Panc1 (cell line): ENCODE results near the gene EVA1C. TPM values are rescaled to one million over a fixed set of nuclear protein-coding genes. Genes with fewer than 3 reads are reported as not detected.
"Not testable (repeated sequence)": the region's sequence is repeated elsewhere in the genome, so short reads cannot be mapped to it uniquely, and the experiment has no call there.

Experiments used
- ATAC-seq: fragments of 200-7000 bp; cut with Tn5 transposase; 2 replicates; pipeline ENCODE4 v1.9.1; 2020; ENCODE audit warnings: mild to moderate bottlenecking, moderate library complexity
- BruUV-seq: library from RNA; stranded (reverse); fragments of 400-500 nt; replicated peaks from 2 replicates; lab custom pipeline; 2021; lab: Mats Ljungman, UMichigan
- CTCF ChIA-PET: fragments of 300-600 bp; sonication (Branson Sonifier 250); formaldehyde crosslinking; loops from one replicate; lab custom pipeline; 2022; ENCODE audit warnings: antibody characterized with exemption; lab: Charles Lee
- POLR2A ChIA-PET: fragments of 300-600 bp; sonication (Branson Sonifier 250); formaldehyde crosslinking; loops from one replicate; lab custom pipeline; 2022; ENCODE audit warnings: antibody characterized with exemption; lab: Charles Lee
- DNase-seq: peaks from one replicate; pipeline ENCODE4 v3.0.0-alpha.2; 2010; ENCODE audit warnings: low read depth, low spot score
- H3K27ac ChIP-seq: 2 replicates; pipeline ENCODE4 v1.5.1; 2011; ENCODE audit warnings: mild to moderate bottlenecking, low read length, inconsistent platforms
- H3K27me3 ChIP-seq: fragments of 200-500 bp; sonication (Bioruptor generic); 2 replicates; pipeline ENCODE4 v1.6.0; 2014; ENCODE audit warnings: low read length, inconsistent platforms; ENCODE audit not compliant: control insufficient read depth, insufficient read depth
- H3K36me3 ChIP-seq: fragments of 200-500 bp; sonication (Bioruptor generic); 2 replicates; pipeline ENCODE4 v1.5.1; 2014; ENCODE audit warnings: inconsistent platforms, mild to moderate bottlenecking, low read length, moderate library complexity; ENCODE audit not compliant: control insufficient read depth, insufficient read depth
- H3K4me1 ChIP-seq: 2 replicates; pipeline ENCODE4 v1.5.1; 2011; ENCODE audit warnings: inconsistent platforms, mild to moderate bottlenecking, low read length, moderate library complexity; ENCODE audit not compliant: control insufficient read depth, insufficient read depth
- H3K4me3 ChIP-seq, 2 experiments: 2 replicates each; pipeline ENCODE4 v1.5.1; 2011 to 2012; ENCODE audit warnings: low read depth in 2 of 2, low read length in 2 of 2, mild to moderate bottlenecking in 2 of 2, inconsistent platforms in 1 of 2, moderate library complexity in 1 of 2
- H3K9me3 ChIP-seq: fragments of 200-500 bp; sonication (Bioruptor generic); 2 replicates; pipeline ENCODE4 v1.5.1; 2014; ENCODE audit warnings: low read depth, mild to moderate bottlenecking, inconsistent platforms, low read length, moderate library complexity; ENCODE audit not compliant: control insufficient read depth, insufficient read depth
- POLR2AphosphoS5 ChIP-seq: IDR thresholded peaks from 2 replicates; pipeline ENCODE4 v1.6.1; 2012; ENCODE audit warnings: mild to moderate bottlenecking, low read depth, low read length, moderate library complexity
- SIN3A ChIP-seq: IDR thresholded peaks from 2 replicates; pipeline ENCODE4 v1.6.1; 2012; ENCODE audit warnings: low read depth, mild to moderate bottlenecking, low read length, moderate library complexity, borderline replicate concordance; ENCODE audit not compliant: insufficient read depth
- TCF7L2 ChIP-seq: IDR thresholded peaks from 2 replicates; pipeline ENCODE4 v1.6.1; 2011; ENCODE audit warnings: mild to moderate bottlenecking, low read depth, low read length, inconsistent platforms
- in situ Hi-C: cut with HindIII; loops from 2 replicates; pipeline ENCODE4 v1.10.0; 2016; ENCODE audit warnings: low sequenced_read_pairs, low pct_unique_long_range_greater_than_20kb
- intact Hi-C: fragments of 100-400 bp; cut with micrococcal nuclease; formaldehyde crosslinking; loops from one replicate; pipeline ENCODE4 v1.10.0; 2022; ENCODE audit not compliant: unreplicated experiment
- total RNA-seq: library from RNA; stranded (reverse); gene quantifications from one replicate; pipeline ENCODE4 v1.2.1, GENCODE V29; 2021; ENCODE audit not compliant: unreplicated experiment
- TF ChIP-seq, protein P1 (sequence below), 2 experiments: IDR thresholded peaks; 2 replicates each; pipeline ENCODE4 v1.6.1; 2011 to 2012; ENCODE audit warnings: low read depth in 2 of 2, control low read depth in 1 of 2, low read length in 1 of 2, mild to moderate bottlenecking in 1 of 2, moderate library complexity in 1 of 2; ENCODE audit not compliant: insufficient read depth in 1 of 2
- TF ChIP-seq, protein P2 (sequence below): fragments of 450-650 bp; IDR thresholded peaks from 2 replicates; pipeline ENCODE4 v1.5.1; 2017; ENCODE audit warnings: mild to moderate bottlenecking

EVA1C gene
- total RNA-seq, 1 experiment from 2014 or later, result 2.8 TPM

DNA sequence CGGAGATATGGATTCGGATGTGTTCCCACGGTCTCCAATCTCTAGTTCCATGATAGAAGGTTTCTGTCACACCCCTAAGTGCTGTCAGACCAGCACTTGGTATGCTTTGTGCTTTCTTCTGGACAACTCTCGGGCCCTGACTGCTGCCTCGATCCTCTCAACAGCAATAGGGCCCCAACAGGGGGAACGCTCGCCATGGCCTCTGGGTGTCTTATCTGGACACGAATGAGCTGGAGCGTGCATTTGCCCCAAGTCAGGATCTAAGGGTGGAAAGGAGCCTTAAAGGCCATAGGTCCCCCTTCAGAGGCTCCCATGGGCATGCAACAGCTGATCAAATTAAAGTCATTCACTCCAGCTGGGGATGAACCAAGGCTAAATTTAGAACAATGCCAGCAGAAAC is 96.1 kb downstream of the EVA1C start:
- CTCF ChIA-PET, result no interaction called here
- Histone ChIP-seq H3K27me3 (no peaks in the 10 kb centered on the region), H3K4me1 (no peaks in the 10 kb centered on the region), H3K27ac (no peak overlapping the region), H3K4me3 (no peak overlapping the region), H3K36me3 (no peaks in the 10 kb centered on the region), H3K9me3 (no peaks in the 10 kb centered on the region)
- in situ Hi-C loops (no loop called here), intact Hi-C loops (no loop called here)
- POLR2A ChIA-PET, result no interaction called here
- TF ChIP-seq TCF7L2 (no peak), SIN3A (no peak), POLR2AphosphoS5 (no peak)
- TF ChIP-seq, protein P1, sequence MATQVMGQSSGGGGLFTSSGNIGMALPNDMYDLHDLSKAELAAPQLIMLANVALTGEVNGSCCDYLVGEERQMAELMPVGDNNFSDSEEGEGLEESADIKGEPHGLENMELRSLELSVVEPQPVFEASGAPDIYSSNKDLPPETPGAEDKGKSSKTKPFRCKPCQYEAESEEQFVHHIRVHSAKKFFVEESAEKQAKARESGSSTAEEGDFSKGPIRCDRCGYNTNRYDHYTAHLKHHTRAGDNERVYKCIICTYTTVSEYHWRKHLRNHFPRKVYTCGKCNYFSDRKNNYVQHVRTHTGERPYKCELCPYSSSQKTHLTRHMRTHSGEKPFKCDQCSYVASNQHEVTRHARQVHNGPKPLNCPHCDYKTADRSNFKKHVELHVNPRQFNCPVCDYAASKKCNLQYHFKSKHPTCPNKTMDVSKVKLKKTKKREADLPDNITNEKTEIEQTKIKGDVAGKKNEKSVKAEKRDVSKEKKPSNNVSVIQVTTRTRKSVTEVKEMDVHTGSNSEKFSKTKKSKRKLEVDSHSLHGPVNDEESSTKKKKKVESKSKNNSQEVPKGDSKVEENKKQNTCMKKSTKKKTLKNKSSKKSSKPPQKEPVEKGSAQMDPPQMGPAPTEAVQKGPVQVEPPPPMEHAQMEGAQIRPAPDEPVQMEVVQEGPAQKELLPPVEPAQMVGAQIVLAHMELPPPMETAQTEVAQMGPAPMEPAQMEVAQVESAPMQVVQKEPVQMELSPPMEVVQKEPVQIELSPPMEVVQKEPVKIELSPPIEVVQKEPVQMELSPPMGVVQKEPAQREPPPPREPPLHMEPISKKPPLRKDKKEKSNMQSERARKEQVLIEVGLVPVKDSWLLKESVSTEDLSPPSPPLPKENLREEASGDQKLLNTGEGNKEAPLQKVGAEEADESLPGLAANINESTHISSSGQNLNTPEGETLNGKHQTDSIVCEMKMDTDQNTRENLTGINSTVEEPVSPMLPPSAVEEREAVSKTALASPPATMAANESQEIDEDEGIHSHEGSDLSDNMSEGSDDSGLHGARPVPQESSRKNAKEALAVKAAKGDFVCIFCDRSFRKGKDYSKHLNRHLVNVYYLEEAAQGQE (IDR thresholded peaks at IDR 0.05; ENCODE audit: insufficient read depth in 1 of 2, low read depth in 2 of 2, low read length in 1 of 2), result no peak
- TF ChIP-seq, protein P2, sequence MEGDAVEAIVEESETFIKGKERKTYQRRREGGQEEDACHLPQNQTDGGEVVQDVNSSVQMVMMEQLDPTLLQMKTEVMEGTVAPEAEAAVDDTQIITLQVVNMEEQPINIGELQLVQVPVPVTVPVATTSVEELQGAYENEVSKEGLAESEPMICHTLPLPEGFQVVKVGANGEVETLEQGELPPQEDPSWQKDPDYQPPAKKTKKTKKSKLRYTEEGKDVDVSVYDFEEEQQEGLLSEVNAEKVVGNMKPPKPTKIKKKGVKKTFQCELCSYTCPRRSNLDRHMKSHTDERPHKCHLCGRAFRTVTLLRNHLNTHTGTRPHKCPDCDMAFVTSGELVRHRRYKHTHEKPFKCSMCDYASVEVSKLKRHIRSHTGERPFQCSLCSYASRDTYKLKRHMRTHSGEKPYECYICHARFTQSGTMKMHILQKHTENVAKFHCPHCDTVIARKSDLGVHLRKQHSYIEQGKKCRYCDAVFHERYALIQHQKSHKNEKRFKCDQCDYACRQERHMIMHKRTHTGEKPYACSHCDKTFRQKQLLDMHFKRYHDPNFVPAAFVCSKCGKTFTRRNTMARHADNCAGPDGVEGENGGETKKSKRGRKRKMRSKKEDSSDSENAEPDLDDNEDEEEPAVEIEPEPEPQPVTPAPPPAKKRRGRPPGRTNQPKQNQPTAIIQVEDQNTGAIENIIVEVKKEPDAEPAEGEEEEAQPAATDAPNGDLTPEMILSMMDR, result no peak
- BruUV-seq, result no TSS peak
- DNase-seq, result no peak
- no peak for ATAC-seq

DNA sequence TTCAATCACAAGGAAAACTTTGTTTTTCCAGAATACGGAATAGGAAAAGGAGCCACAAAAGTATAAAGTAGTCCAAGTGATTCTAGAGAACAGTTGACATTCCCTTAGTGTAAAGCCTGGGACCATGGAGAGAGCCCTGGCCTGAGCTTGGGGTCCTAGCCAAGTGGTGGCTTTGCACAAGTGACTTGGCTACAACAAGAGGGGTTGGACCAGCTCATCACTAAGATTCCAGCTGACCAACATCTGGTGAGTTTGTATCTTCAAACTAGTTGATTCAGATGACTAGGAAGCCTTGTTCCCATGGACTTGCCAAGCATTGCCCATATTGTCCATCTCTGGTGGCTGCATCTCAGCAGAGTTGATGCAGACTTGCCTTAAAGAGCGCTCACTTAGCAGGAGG is 96.5 kb downstream of the EVA1C start:
- in situ Hi-C loops, BruUV-seq, CTCF ChIA-PET, POLR2A ChIA-PET, H3K4me1 ChIP-seq, H3K27ac ChIP-seq, ATAC-seq, H3K4me3 ChIP-seq, H3K36me3 ChIP-seq, H3K27me3 ChIP-seq, DNase-seq, intact Hi-C loops, H3K9me3 ChIP-seq: not testable (repeated sequence)

DNA sequence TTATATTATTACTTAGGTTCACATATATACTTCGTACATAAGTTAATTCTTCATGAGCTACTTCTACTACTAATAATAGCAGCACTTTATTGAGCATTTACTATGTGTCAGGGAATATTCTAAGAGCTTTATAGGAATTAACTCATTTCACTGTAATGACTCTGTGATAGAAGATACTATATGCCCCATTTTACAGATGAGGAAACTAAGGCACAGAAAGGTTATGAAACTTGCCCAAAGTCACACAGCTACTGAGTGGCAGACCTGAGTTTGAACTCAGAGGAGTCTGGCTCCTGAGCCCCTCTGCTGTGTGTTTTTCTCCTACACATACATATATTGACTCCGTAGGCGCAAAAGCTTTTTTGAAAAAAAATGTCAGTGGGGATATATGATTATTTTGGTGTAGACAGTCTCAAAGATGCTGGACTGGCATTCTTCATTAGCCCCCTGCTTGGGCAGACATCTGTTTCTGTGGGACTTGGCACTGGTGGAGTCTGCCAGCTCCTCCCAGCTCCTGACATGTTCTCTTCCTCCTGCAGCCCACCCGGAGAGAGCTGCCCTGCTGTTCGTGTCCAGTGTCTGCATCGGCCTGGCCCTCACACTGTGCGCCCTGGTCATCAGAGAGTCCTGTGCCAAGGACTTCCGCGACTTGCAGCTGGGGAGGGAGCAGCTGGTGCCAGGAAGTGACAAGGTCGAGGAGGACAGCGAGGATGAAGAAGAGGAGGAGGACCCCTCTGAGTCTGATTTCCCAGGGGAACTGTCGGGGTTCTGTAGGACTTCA is 102.0 kb downstream of the EVA1C start:
- no TSS peak for BruUV-seq
- Histone ChIP-seq H3K9me3 (no peaks in the 10 kb centered on the region), H3K27ac (no peak overlapping the region), H3K4me3 (no peak overlapping the region), H3K27me3 (no peaks in the 10 kb centered on the region), H3K4me1 (no peaks in the 10 kb centered on the region), H3K36me3 (no peaks in the 10 kb centered on the region)
- no peak for TF ChIP-seq SIN3A
- TF ChIP-seq POLR2AphosphoS5, result no peak
- TF ChIP-seq TCF7L2, result no peak
- TF ChIP-seq, protein P1 (IDR thresholded peaks at IDR 0.05; ENCODE audit: insufficient read depth in 1 of 2, low read depth in 2 of 2, low read length in 1 of 2), result no peak
- TF ChIP-seq, protein P2, result no peak
- ChIA-PET CTCF (interaction anchor here (0.5 to 0.6 kb wide), 2 partner anchors 21 to 109 kb away, joined by 3 to 7 read pairs; no protein-coding TSS in a partner anchor), POLR2A (no interaction called here)
- intact Hi-C loops, result no loop called here
- in situ Hi-C loops, result no loop called here
- ATAC-seq, result no peak
- no peak for DNase-seq
